GM18873 (cell line): ENCODE results near the gene TMC8.
A peak's percentile ranks its signal among the peaks of the same experiment; 100 is the strongest.

Experiments
- ATAC-seq: cut with Tn5 transposase; IDR thresholded peaks from one replicate; pipeline ENCODE4 v1.9.1; 2021; ENCODE audit warnings: mild to moderate bottlenecking, moderate library complexity, moderate number of reproducible peaks; ENCODE audit not compliant: unreplicated experiment, low FRiP score

The TMC8 gene

GRCh38 chr17:78174870-78175642 is 44.5 kb downstream of the TMC8 start:
- no peak for ATAC-seq

- no peak for ATAC-seq
Measured at GRCh38 chr17:78175643-78175981, 45.0 kb downstream of the TMC8 start.

GRCh38 chr17:78176548-78177025 is 46.0 kb downstream of the TMC8 start:
- ATAC-seq = no peak

- no peak for ATAC-seq
Measured at GRCh38 chr17:78179372-78179771, 48.8 kb downstream of the TMC8 start.

GRCh38 chr17:78180083-78180482 is 49.5 kb downstream of the TMC8 start:
- ATAC-seq = no peak

GRCh38 chr17:78180508-78180907 is 49.9 kb downstream of the TMC8 start:
- no peak for ATAC-seq

GRCh38 chr17:78182504-78182903 is 51.9 kb downstream of the TMC8 start:
- no peak for ATAC-seq

GRCh38 chr17:78183916-78184315 is 53.3 kb downstream of the TMC8 start:
- no peak for ATAC-seq

GRCh38 chr17:78184351-78184750 is 53.8 kb downstream of the TMC8 start:
- no peak for ATAC-seq

- ATAC-seq = no peak
Measured at GRCh38 chr17:78184868-78185267, 54.3 kb downstream of the TMC8 start.

GRCh38 chr17:78185981-78186691 is 55.6 kb downstream of the TMC8 start:
- no peak for ATAC-seq

- peak; percentile 79 for ATAC-seq
Measured at GRCh38 chr17:78186692-78187595, 56.4 kb downstream of the TMC8 start, which contains the start of the genes AFMID and TK1. Gene AFMID (plus strand): TSS chr17:78187362. CDS start chr17:78187371, 9 bp downstream. Gene TK1 (minus strand): TSS chr17:78187052. CDS start chr17:78186994, 58 bp downstream.
